HFFc6 (cell line): ENCODE results near the gene ADAMTS13. TPM values are rescaled to one million over a fixed set of nuclear protein-coding genes. Genes with fewer than 3 reads are reported as not detected.

Experiments used
- DNase-seq: peaks from one replicate; pipeline ENCODE4 v3.0.0-alpha.2; 2018
- H3K27ac Mint-ChIP-seq: 2 replicates; pipeline ENCODE4 v1.8.0; 2020; ENCODE audit warnings: mild to moderate bottlenecking, mixed read lengths
- H3K27me3 Mint-ChIP-seq: 2 replicates; pipeline ENCODE4 v1.8.0; 2021; ENCODE audit warnings: mild to moderate bottlenecking, moderate library complexity, mixed read lengths; ENCODE audit not compliant: insufficient read depth
- H3K36me3 Mint-ChIP-seq: 2 replicates; pipeline ENCODE4 v1.8.0; 2021; ENCODE audit warnings: low read depth, mixed read lengths
- H3K4me1 Mint-ChIP-seq: 2 replicates; pipeline ENCODE4 v1.8.0; 2020; ENCODE audit warnings: low read depth, mixed read lengths
- H3K4me3 Mint-ChIP-seq: 2 replicates; pipeline ENCODE4 v1.8.0; 2020; ENCODE audit warnings: mild to moderate bottlenecking, moderate library complexity, mixed read lengths
- H3K9me3 Mint-ChIP-seq: 2 replicates; pipeline ENCODE4 v1.8.0; 2020; ENCODE audit warnings: mild to moderate bottlenecking, mixed read lengths
- CTCF ChIP-seq: fragments of 200-600 bp; sonication (generic); IDR thresholded peaks from 2 replicates; pipeline ENCODE4 v1.5.0; 2021; ENCODE audit warnings: antibody characterized with exemption, mild to moderate bottlenecking
- total RNA-seq, 6 experiments: library from RNA; stranded (reverse); fragmentation: NEBNext Ultra II Directional; extraction: Animal tissue kit (Norgen Biotek cat#: 25700); gene quantifications; 2 replicates in 1 of 6; 3 replicates in 5 of 6; pipeline ENCODE4 v1.2.3, GENCODE V29; 2021

The ADAMTS13 gene
- total RNA-seq, 6 experiments from 2014 or later = 0.41 to 1.2 (median 0.74) TPM

- Mint-ChIP-seq H3K27ac (no peak overlapping the region), H3K4me3 (no peak overlapping the region), H3K27me3 (peaks cover 39% of the 10 kb centered on the region), H3K36me3 (peaks cover 11% of the 10 kb centered on the region), H3K9me3 (peaks cover 19% of the 10 kb centered on the region), H3K4me1 (no peaks in the 10 kb centered on the region)
- DNase-seq = no peak
- no peak for TF ChIP-seq CTCF
Observed at GRCh38 chr9:133496861-133497842, 75.0 kb downstream of the ADAMTS13 start.

DNA sequence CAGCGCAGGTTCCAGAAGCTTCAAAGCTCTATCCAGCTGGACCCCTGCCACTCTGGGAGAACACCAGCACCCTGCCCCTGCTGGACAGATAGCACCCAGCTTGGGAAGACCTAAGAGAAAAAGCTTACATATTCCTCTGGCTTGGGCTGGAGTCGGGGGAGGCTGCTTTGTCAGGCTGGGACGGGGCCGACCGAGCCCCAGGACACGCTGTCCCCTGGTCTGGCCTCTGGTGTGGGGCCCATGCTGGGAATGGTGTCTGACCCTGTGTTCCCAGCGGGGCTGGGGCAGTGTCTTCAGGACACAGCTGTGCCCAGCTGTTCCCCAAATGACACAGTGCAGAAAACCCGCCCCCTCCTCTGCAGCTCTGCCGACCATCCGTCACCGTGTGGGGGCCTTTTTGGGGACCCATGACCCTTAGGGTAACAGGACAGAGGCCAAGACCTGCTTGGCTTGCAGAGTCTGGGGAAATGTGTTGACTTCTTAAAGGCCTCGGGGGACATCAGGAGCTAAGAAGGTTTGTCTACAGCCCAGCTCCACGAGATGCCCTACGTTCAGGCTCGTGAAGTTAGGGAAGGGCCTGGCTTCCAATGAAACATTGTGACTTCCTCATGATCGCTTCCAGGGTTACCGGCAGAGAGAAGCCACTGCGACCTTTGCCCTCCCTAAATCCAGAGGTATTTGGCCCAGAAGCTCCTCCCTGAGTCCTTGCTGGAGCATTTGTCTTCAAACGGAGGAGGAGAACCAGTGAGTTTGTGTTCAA lies 77.1 kb downstream of the ADAMTS13 start:
- peaks cover 40% of the 10 kb centered on the region for H3K27me3 Mint-ChIP-seq
- no peaks in the 10 kb centered on the region for H3K4me1 Mint-ChIP-seq
- H3K27ac Mint-ChIP-seq = no peak overlapping the region
- DNase-seq = no peak
- peaks cover 26% of the 10 kb centered on the region for H3K9me3 Mint-ChIP-seq
- peaks cover 17% of the 10 kb centered on the region for H3K36me3 Mint-ChIP-seq
- no peak overlapping the region for H3K4me3 Mint-ChIP-seq
- TF ChIP-seq CTCF = no peak; the same call in 1 of the 2 replicates

- no peak for TF ChIP-seq CTCF
- peaks cover 17% of the 10 kb centered on the region for H3K36me3 Mint-ChIP-seq
- no peak for DNase-seq
- H3K27me3 Mint-ChIP-seq = peaks cover 40% of the 10 kb centered on the region
- H3K27ac Mint-ChIP-seq = no peak overlapping the region
- peaks cover 26% of the 10 kb centered on the region for H3K9me3 Mint-ChIP-seq
- H3K4me3 Mint-ChIP-seq = no peak overlapping the region
- no peaks in the 10 kb centered on the region for H3K4me1 Mint-ChIP-seq
Observed at GRCh38 chr9:133499892-133500270, 77.7 kb downstream of the ADAMTS13 start.

DNA sequence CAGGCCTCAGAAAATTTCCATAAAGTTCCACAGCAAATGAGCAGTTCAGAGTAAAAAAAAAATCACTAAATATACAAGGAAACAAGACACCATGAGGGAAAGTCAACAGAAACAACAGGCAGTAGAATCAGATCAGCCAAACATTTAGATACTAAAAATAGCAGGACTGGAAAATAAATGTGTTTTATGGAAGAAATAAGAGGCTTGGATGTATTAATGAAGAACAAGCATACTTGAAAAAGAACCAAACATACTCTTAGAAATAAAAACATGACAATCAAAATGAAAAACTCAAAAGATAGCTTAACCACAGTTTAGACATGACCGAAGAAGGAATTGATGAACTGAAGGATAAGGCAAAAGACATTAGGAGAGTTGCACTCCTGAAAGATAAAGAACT lies 79.9 kb downstream of the ADAMTS13 start:
- H3K4me3 Mint-ChIP-seq = no peak overlapping the region
- peaks cover 26% of the 10 kb centered on the region for H3K9me3 Mint-ChIP-seq
- no peak for TF ChIP-seq CTCF
- no peak for DNase-seq
- peaks cover 40% of the 10 kb centered on the region for H3K27me3 Mint-ChIP-seq
- no peak overlapping the region for H3K27ac Mint-ChIP-seq
- H3K36me3 Mint-ChIP-seq = peaks cover 17% of the 10 kb centered on the region
- peaks cover 20% of the 10 kb centered on the region for H3K4me1 Mint-ChIP-seq

- peak; percentile 13 for DNase-seq
- Mint-ChIP-seq H3K27me3 (peaks cover 21% of the 10 kb centered on the region), H3K9me3 (peaks cover 23% of the 10 kb centered on the region), H3K4me1 (peaks cover 34% of the 10 kb centered on the region), H3K4me3 (no peak overlapping the region), H3K36me3 (peaks cover 17% of the 10 kb centered on the region), H3K27ac (no peak overlapping the region)
- no peak; the same call in 1 of the 2 replicates for TF ChIP-seq CTCF
Observed at GRCh38 chr9:133505186-133505830, 83.1 kb downstream of the ADAMTS13 start.
